ENCODE results near the gene VTI1A. TPM values are rescaled to one million over a fixed set of nuclear protein-coding genes. Genes with fewer than 3 reads are reported as not detected.

VTI1A gene
- total RNA-seq, 4 donors from 2014 or later: 49.3 to 84.5 (median 61.2) TPM

- TF ChIP-seq POLR2A (IDR thresholded peaks at IDR 0.05) (no peak), CTCF (IDR thresholded peaks at IDR 0.05) (no peak)
- 93 to 96% methylated on average over 14 of the region's 14 CpGs for WGBS, 2 donors
These were observed 380.1 kb downstream of the VTI1A start for GRCh38 chr10:112827086-112827485.

GRCh38 chr10:112827951-112828350 lies 380.9 kb downstream of the VTI1A start:
- intact Hi-C loops (cut with DNase I): no loop called here
- TF ChIP-seq CTCF (IDR thresholded peaks at IDR 0.05) (no peak), POLR2A (IDR thresholded peaks at IDR 0.05) (no peak)

More at GRCh38 chr10:112827086-112827485, 380.1 kb downstream of the VTI1A start:
- Histone ChIP-seq H3K4me3 (replicated peaks in 1 of 3) (no peak overlapping the region), H3K27me3 (no peaks in the 10 kb centered on the region), H3K36me3 (no peaks in the 10 kb centered on the region), H3K9me3 (no peaks in the 10 kb centered on the region), H3K27ac (no peak overlapping the region), H3K4me1 (no peaks in the 10 kb centered on the region)
- no peak for DNase-seq
- intact Hi-C loops (cut with DNase I): no loop called here

DNA sequence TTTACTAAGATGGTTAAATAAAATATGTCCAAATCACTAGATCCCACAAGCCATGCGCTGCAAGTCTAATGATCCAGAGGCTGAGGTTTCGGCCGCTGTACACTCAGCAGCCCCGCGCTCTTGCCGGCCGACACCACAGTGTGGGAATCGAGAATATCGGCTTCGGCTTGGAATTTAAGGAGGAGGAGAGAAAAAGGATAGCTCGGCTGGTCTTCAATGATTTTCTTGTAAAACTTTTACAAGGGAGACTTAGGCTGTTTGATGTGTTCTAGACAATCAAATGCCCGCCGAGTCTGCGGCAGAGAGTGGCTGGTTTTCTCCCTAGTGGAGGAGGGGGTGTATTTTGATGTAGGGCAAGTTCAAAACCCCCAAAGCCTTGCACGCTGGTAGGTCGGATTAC lies 384.8 kb downstream of the VTI1A start:
- no peaks in the 10 kb centered on the region for H3K9me3 ChIP-seq
- WGBS, 2 donors: 92 to 94% methylated on average over 16 of the region's 16 CpGs
- H3K36me3 ChIP-seq: no peaks in the 10 kb centered on the region
- H3K27ac ChIP-seq: no peak overlapping the region
- H3K27me3 ChIP-seq: no peaks in the 10 kb centered on the region
- no peak for DNase-seq
- TF ChIP-seq POLR2A (IDR thresholded peaks at IDR 0.05): no peak
- no peak for TF ChIP-seq CTCF (IDR thresholded peaks at IDR 0.05)
- no peak overlapping the region for H3K4me3 ChIP-seq (replicated peaks in 1 of 3)
- intact Hi-C loops (cut with DNase I): no loop called here
- peaks cover 9 to 17% of the 10 kb centered on the region in 2 donors for H3K4me1 ChIP-seq

More at GRCh38 chr10:112827951-112828350, 380.9 kb downstream of the VTI1A start:
- DNase-seq: no peak
- H3K27me3 ChIP-seq: no peaks in the 10 kb centered on the region
- H3K9me3 ChIP-seq: no peaks in the 10 kb centered on the region
- WGBS, 2 donors: 98 to 99% methylated on average over 4 of the region's 4 CpGs
- no peak overlapping the region for H3K4me3 ChIP-seq (replicated peaks in 1 of 3)
- H3K36me3 ChIP-seq: no peaks in the 10 kb centered on the region
- no peaks in the 10 kb centered on the region for H3K4me1 ChIP-seq
- H3K27ac ChIP-seq: no peak overlapping the region

- peaks cover 9 to 17% of the 10 kb centered on the region in 2 donors for H3K4me1 ChIP-seq
These were observed 385.4 kb downstream of the VTI1A start for GRCh38 chr10:112832361-112832878.

More at GRCh38 chr10:112832361-112832878, 385.4 kb downstream of the VTI1A start:
- Histone ChIP-seq H3K27ac (no peak overlapping the region), H3K9me3 (no peaks in the 10 kb centered on the region), H3K36me3 (no peaks in the 10 kb centered on the region), H3K4me3 (replicated peaks in 1 of 3) (no peak overlapping the region), H3K27me3 (no peaks in the 10 kb centered on the region)
- no peak for DNase-seq
- TF ChIP-seq CTCF (IDR thresholded peaks at IDR 0.05) (no peak), POLR2A (IDR thresholded peaks at IDR 0.05) (no peak)
- intact Hi-C loops (cut with DNase I): no loop called here
- 88 to 89% methylated on average over 7 of the region's 7 CpGs for WGBS, 2 donors

Measured in thyroid gland (tissue), 4 donors.